Kidney epithelial cell (primary cell): ENCODE measurements around the gene MGARP. TPM values are rescaled to one million over a fixed set of nuclear protein-coding genes. Genes with fewer than 3 reads are reported as not detected.
A peak's percentile ranks its signal among the peaks of the same experiment; 100 is the strongest.
"Not testable (repeated sequence)": the region's sequence is repeated elsewhere in the genome, so short reads cannot be mapped to it uniquely, and the experiment has no call there.

Experiments used
- DNase-seq: peaks from one replicate; pipeline ENCODE4 v3.0.0-alpha.2; 2010; ENCODE audit warnings: low read depth
- H3K27me3 ChIP-seq: 2 replicates; pipeline ENCODE4 v1.6.0; 2011; ENCODE audit warnings: low read length; ENCODE audit not compliant: control insufficient read depth, insufficient read depth
- H3K36me3 ChIP-seq: 2 replicates; pipeline ENCODE4 v1.5.1; 2011; ENCODE audit warnings: low read length; ENCODE audit not compliant: control insufficient read depth, insufficient read depth
- H3K4me3 ChIP-seq: 2 replicates; pipeline ENCODE4 v1.5.1; 2011; ENCODE audit warnings: low read depth, mild to moderate bottlenecking, control low read depth, low read length
- CTCF ChIP-seq: IDR thresholded peaks from 2 replicates; pipeline ENCODE4 v1.5.1; 2011; ENCODE audit warnings: mild to moderate bottlenecking, moderate library complexity, low read length, control low read depth, inconsistent platforms; ENCODE audit not compliant: insufficient read depth, poor library complexity, severe bottlenecking
- total RNA-seq: library from RNA; depleted of rRNA; stranded (reverse); fragments of >200 nt; gene quantifications from 2 replicates; pipeline ENCODE4 v1.2.3, GENCODE V29; 2015

Gene MGARP
- total RNA-seq, 1 donor from 2014 or later, result 0.08 TPM

- Histone ChIP-seq H3K4me3 (no peak overlapping the region), H3K36me3 (no peaks in the 10 kb centered on the region), H3K27me3 (no peaks in the 10 kb centered on the region)
- DNase-seq, result no peak
- TF ChIP-seq CTCF, result no peak
Measured at GRCh38 chr4:139267301-139267700, 12.7 kb downstream of the MGARP start.

- H3K27me3 ChIP-seq, result no peaks in the 10 kb centered on the region
- peak; percentile 49 for DNase-seq
- peak overlapping the region; percentile 49 for H3K4me3 ChIP-seq
- H3K36me3 ChIP-seq, result no peaks in the 10 kb centered on the region
- TF ChIP-seq CTCF, result no peak
Measured at GRCh38 chr4:139266583-139267257, 13.3 kb downstream of the MGARP start.

- H3K4me3 ChIP-seq, result no peak overlapping the region
- H3K36me3 ChIP-seq, result no peaks in the 10 kb centered on the region
- no peak for TF ChIP-seq CTCF
- H3K27me3 ChIP-seq, result no peaks in the 10 kb centered on the region
- DNase-seq, result no peak
Measured at GRCh38 chr4:139266208-139266582, 13.8 kb downstream of the MGARP start.

- Histone ChIP-seq H3K36me3 (no peaks in the 10 kb centered on the region), H3K27me3 (no peaks in the 10 kb centered on the region), H3K4me3 (no peak overlapping the region)
- no peak for DNase-seq
- no peak for TF ChIP-seq CTCF
Measured at GRCh38 chr4:139265654-139266053, 14.4 kb downstream of the MGARP start.

- no peak for DNase-seq
- H3K36me3 ChIP-seq, result no peaks in the 10 kb centered on the region
- H3K4me3 ChIP-seq, result no peak overlapping the region
- TF ChIP-seq CTCF, result no peak
- H3K27me3 ChIP-seq, result no peaks in the 10 kb centered on the region
Measured at GRCh38 chr4:139256349-139256748, 23.7 kb downstream of the MGARP start.

- H3K36me3 ChIP-seq, H3K4me3 ChIP-seq, DNase-seq, H3K27me3 ChIP-seq: not testable (repeated sequence)
Measured at GRCh38 chr4:139255581-139255980, 24.4 kb downstream of the MGARP start.
